ENCODE data around the gene FAM117A. TPM values are rescaled to one million over a fixed set of nuclear protein-coding genes. Genes with fewer than 3 reads are reported as not detected.
A peak's percentile ranks its signal among the peaks of the same experiment; 100 is the strongest.

Gene FAM117A
- total RNA-seq, 2 experiments from 2014 or later = 23.2 to 26.5 TPM

DNA sequence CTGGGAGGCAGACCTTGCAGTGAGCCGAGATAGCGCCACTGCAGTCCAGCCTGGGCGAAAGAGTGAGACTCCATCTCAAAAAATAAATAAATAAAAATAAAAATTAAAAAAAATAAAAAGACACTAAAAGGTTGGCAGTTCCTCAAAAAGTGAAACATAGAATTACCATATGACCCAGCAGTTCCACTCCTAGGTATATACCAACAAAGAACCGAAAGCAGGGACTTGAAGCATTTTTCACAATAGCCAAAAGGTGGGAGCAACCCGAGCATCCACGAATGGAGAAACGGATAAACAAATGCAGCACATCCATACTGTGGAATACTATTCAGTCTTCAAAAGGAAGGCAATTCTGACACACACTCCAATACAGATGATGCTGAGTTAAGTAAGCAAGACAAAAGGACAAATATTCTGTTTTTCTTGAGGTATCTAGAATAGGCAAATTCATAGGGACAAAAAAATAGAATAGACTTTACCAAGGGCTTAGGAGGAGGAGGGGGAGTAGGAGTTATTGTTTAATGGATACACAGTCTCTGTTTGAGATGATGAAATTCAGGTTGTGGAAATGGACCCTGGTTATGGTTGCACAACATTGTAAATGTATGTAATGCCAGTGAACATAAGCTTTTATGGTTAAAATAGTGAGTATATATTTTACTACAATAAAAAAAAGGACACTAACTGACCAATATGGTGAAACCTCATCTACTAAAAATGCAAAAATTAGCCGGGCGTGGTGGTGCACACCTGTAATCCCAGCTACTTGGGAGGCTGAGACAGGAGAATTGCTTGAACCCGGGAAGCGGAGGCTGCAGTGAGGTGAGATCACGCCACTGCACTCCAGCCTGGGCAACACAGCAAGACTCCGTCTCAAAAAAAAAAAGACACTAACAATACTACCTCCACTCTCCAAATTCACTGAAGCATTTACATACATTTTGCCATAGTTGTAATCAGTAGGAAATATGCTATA is 29.1 kb downstream of the FAM117A start:
- Mint-ChIP-seq H3K4me1 (ENCODE audit: low read depth) (peaks cover 77% of the 10 kb centered on the region), H3K4me3 (peak overlapping the region; percentile 20), H3K27ac (peak overlapping the region; percentile 99), H3K27me3 (no peaks in the 10 kb centered on the region), H3K36me3 (ENCODE audit: low read depth) (peaks cover 49% of the 10 kb centered on the region), H3K9me3 (no peaks in the 10 kb centered on the region)
- ChIA-PET CTCF (interaction anchor here (0.9 kb wide), 1 partner anchor 21 kb away, joined by 3 read pairs; no protein-coding TSS in a partner anchor), POLR2A (interaction anchor here (1.2 kb wide), 1 partner anchor 30 kb away, joined by 3 read pairs; no protein-coding TSS in a partner anchor)
- ATAC-seq (ENCODE audit: poor library complexity) (no peak), DNase-seq (no peak)
- TF ChIP-seq, protein P1, sequence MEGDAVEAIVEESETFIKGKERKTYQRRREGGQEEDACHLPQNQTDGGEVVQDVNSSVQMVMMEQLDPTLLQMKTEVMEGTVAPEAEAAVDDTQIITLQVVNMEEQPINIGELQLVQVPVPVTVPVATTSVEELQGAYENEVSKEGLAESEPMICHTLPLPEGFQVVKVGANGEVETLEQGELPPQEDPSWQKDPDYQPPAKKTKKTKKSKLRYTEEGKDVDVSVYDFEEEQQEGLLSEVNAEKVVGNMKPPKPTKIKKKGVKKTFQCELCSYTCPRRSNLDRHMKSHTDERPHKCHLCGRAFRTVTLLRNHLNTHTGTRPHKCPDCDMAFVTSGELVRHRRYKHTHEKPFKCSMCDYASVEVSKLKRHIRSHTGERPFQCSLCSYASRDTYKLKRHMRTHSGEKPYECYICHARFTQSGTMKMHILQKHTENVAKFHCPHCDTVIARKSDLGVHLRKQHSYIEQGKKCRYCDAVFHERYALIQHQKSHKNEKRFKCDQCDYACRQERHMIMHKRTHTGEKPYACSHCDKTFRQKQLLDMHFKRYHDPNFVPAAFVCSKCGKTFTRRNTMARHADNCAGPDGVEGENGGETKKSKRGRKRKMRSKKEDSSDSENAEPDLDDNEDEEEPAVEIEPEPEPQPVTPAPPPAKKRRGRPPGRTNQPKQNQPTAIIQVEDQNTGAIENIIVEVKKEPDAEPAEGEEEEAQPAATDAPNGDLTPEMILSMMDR (IDR thresholded peaks at IDR 0.05) = no peak
- peaks cover 76% of the 10 kb centered on the region for H3K4me1 ChIP-seq (ENCODE audit: insufficient read depth, low read length)
- peaks cover 32% of the 10 kb centered on the region for H3K36me3 ChIP-seq (ENCODE audit: insufficient read depth, low read length)
- H3K27ac ChIP-seq (ENCODE audit: low read depth in 1 of 2, low read length in 2 of 2) = no peak overlapping the region
- H3K27me3 ChIP-seq (ENCODE audit: control insufficient read depth in 1 of 2, insufficient read depth in 2 of 2, low read length in 2 of 2) = no peaks in the 10 kb centered on the region
- no peak overlapping the region for H3K4me3 ChIP-seq (ENCODE audit: low read length)
- intact Hi-C loops (cut with DNase I, micrococcal nuclease) = loop anchor here in 1 of 2 experiments (5.0 kb wide), 1 partner anchor 32 kb away; no protein-coding TSS in a partner anchor
- no peaks in the 10 kb centered on the region for H3K9me3 ChIP-seq (ENCODE audit: control insufficient read depth in 1 of 2, insufficient read depth in 1 of 2, low read length in 2 of 2)

DNA sequence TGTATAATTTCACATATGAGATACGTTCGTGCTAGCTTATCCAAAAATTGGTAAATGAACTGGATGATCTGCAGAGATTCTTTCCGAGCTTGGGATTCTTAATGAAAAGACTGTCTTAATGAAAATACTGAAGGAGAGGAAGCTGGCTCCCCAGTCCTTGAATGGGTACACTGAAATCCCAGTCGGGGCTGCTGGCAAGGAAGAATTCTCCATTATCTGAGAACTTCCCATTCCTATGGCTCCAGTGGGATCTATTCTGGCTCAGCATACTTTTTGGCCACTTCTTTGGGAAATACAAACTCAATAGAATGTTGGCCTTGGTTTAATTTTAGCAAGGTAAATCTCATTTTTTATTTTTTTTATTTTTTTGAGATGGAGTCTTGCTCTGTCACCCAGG is 32.5 kb downstream of the FAM117A start:
- CTCF ChIA-PET = interaction anchor here (1.3 to 1.4 kb wide), 2 partner anchors 36 to 161 kb away, joined by 4 to 6 read pairs; no protein-coding TSS in a partner anchor
- DNase-seq (no peak), ATAC-seq (ENCODE audit: poor library complexity) (no peak)
- Histone ChIP-seq H3K36me3 (ENCODE audit: insufficient read depth, low read length) (peaks cover 65% of the 10 kb centered on the region), H3K9me3 (ENCODE audit: control insufficient read depth in 1 of 2, insufficient read depth in 1 of 2, low read length in 2 of 2) (no peaks in the 10 kb centered on the region), H3K27me3 (ENCODE audit: control insufficient read depth in 1 of 2, insufficient read depth in 2 of 2, low read length in 2 of 2) (no peaks in the 10 kb centered on the region), H3K27ac (ENCODE audit: low read depth in 1 of 2, low read length in 2 of 2) (no peak overlapping the region), H3K4me1 (ENCODE audit: insufficient read depth, low read length) (peaks cover 70% of the 10 kb centered on the region), H3K4me3 (ENCODE audit: low read length) (no peak overlapping the region)
- H3K4me3 Mint-ChIP-seq = no peak overlapping the region
- TF ChIP-seq, protein P1 (IDR thresholded peaks at IDR 0.05) = no peak
- intact Hi-C loops (cut with DNase I, micrococcal nuclease) = loop anchor here in 1 of 2 experiments (5.0 kb wide), 1 partner anchor 36 kb away; no protein-coding TSS in a partner anchor
- peaks cover 63% of the 10 kb centered on the region for H3K4me1 Mint-ChIP-seq (ENCODE audit: low read depth)
- no peaks in the 10 kb centered on the region for H3K9me3 Mint-ChIP-seq
- H3K27ac Mint-ChIP-seq = peak overlapping the region; percentile 42
- POLR2A ChIA-PET = interaction anchor here (0.9 to 3.6 kb wide), 3 partner anchors 8 to 33 kb away, joined by 4 to 18 read pairs (median 5); partner anchors contain the start of gene FAM117A
- peaks cover 67% of the 10 kb centered on the region for H3K36me3 Mint-ChIP-seq (ENCODE audit: low read depth)
- H3K27me3 Mint-ChIP-seq = no peaks in the 10 kb centered on the region

DNA sequence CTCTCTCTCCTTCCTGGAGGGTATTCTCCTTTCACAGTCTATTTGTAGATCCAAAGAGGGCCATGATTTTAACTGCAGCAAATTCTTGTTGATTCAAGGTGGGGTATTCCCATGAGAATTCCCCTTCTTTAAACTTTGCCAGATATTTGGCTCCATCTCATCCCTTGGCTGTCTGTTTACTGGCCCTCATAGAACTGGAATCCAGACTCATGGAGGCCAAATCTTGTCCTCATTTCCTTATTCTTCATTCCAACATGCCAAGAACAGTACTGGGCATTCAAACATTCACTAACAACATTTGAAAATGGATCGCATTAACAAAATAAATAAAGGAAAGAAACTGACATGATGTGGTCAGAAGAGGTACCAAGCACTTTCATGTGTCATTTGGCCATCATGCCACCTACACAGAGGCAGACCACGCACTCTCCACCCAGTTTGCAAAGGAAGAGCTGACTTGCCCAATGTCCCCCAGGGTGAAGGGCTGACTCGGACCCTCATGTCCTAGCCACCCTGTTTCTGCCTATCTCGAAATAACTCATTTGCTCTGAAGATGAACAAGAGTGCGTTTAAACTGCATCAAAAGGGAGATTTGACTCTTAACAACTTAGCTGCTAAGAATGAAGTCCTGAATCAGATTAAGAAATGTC is 33.0 kb downstream of the FAM117A start:
- ChIA-PET CTCF (interaction anchor here (1.4 kb wide), 1 partner anchor 35 kb away, joined by 4 read pairs; no protein-coding TSS in a partner anchor), POLR2A (interaction anchor here (1.5 to 3.6 kb wide), 3 partner anchors 9 to 16 kb away, joined by 5 to 18 read pairs (median 5); no protein-coding TSS in a partner anchor)
- peak overlapping the region in 1 of 2 donors; percentile 18 for H3K27ac ChIP-seq (ENCODE audit: low read depth in 1 of 2, low read length in 2 of 2)
- H3K9me3 Mint-ChIP-seq = no peaks in the 10 kb centered on the region
- H3K4me3 Mint-ChIP-seq = no peak overlapping the region
- no peaks in the 10 kb centered on the region for H3K27me3 Mint-ChIP-seq
- peaks cover 71% of the 10 kb centered on the region for H3K36me3 ChIP-seq (ENCODE audit: insufficient read depth, low read length)
- no peak for ATAC-seq (ENCODE audit: poor library complexity)
- peaks cover 66% of the 10 kb centered on the region for H3K4me1 ChIP-seq (ENCODE audit: insufficient read depth, low read length)
- peak overlapping the region; percentile 42 for H3K27ac Mint-ChIP-seq
- H3K9me3 ChIP-seq (ENCODE audit: control insufficient read depth in 1 of 2, insufficient read depth in 1 of 2, low read length in 2 of 2) = no peaks in the 10 kb centered on the region
- H3K36me3 Mint-ChIP-seq (ENCODE audit: low read depth) = peaks cover 67% of the 10 kb centered on the region
- TF ChIP-seq, protein P1 (IDR thresholded peaks at IDR 0.05) = no peak
- H3K27me3 ChIP-seq (ENCODE audit: control insufficient read depth in 1 of 2, insufficient read depth in 2 of 2, low read length in 2 of 2) = no peaks in the 10 kb centered on the region
- no peak for DNase-seq
- peaks cover 58% of the 10 kb centered on the region for H3K4me1 Mint-ChIP-seq (ENCODE audit: low read depth)
- no peak overlapping the region for H3K4me3 ChIP-seq (ENCODE audit: low read length)
- intact Hi-C loops (cut with DNase I, micrococcal nuclease) = loop anchor here in 1 of 2 experiments (5.0 kb wide), 1 partner anchor 36 kb away; no protein-coding TSS in a partner anchor

Measured in CD4-positive, alpha-beta T cell (primary cell).